SU-DHL-6 (cell line): ENCODE data around the gene SBSN.

ENCODE experiments used
- H2AFZ ChIP-seq: fragments of 200-600 bp; sonication (generic); 2 replicates; pipeline ENCODE4 v1.6.1; 2014; ENCODE audit warnings: low read depth, mild to moderate bottlenecking, moderate library complexity, mixed read lengths, antibody characterized with exemption, low read length; ENCODE audit not compliant: severe bottlenecking
- H3F3A ChIP-seq: fragments of 200-600 bp; shearing (Covaris generic); 2 replicates; pipeline ENCODE4 v1.6.0; 2016; ENCODE audit warnings: antibody characterized with exemption, mild to moderate bottlenecking; ENCODE audit not compliant: insufficient read depth
- H3K27ac ChIP-seq: fragments of 200-600 bp; sonication (generic); 2 replicates; pipeline ENCODE4 v1.5.1; 2016; ENCODE audit warnings: low read depth, mild to moderate bottlenecking, low read length, moderate library complexity, mixed read lengths
- H3K27me3 ChIP-seq: fragments of 200-600 bp; sonication (generic), shearing (Covaris generic); 2 replicates; pipeline ENCODE4 v1.6.0; 2014; ENCODE audit warnings: mild to moderate bottlenecking, low read length
- H3K36me3 ChIP-seq: fragments of 200-600 bp; sonication (generic); 2 replicates; pipeline ENCODE4 v1.6.1; 2014; ENCODE audit warnings: mild to moderate bottlenecking, low read length, mixed read lengths
- H3K4me2 ChIP-seq: fragments of 300-600, 200-600 bp; shearing (Covaris generic), sonication (generic); 2 replicates; pipeline ENCODE4 v1.6.0; 2014; ENCODE audit warnings: low read length, low read depth, mild to moderate bottlenecking; ENCODE audit not compliant: poor library complexity, severe bottlenecking
- H3K4me3 ChIP-seq: fragments of 200-600 bp; sonication (generic); 2 replicates; pipeline ENCODE4 v1.5.1; 2014; ENCODE audit warnings: antibody characterized with exemption, low read length, mild to moderate bottlenecking, mixed read lengths; ENCODE audit not compliant: insufficient read depth, poor library complexity, severe bottlenecking
- H3K79me2 ChIP-seq: fragments of 200-600 bp; sonication (generic); 2 replicates; pipeline ENCODE4 v1.6.1; 2014; ENCODE audit warnings: mild to moderate bottlenecking, low read length, moderate library complexity; ENCODE audit not compliant: insufficient read depth
- H3K9ac ChIP-seq: fragments of 200-600 bp; sonication (generic); 2 replicates; pipeline ENCODE4 v1.7.0; 2014; ENCODE audit warnings: mild to moderate bottlenecking, low read length
- H3K9me2 ChIP-seq: fragments of 200-600 bp; sonication (generic); replicated peaks from 2 replicates; pipeline ENCODE4 v1.6.1; 2014; ENCODE audit warnings: low read length; ENCODE audit not compliant: insufficient read depth
- H3K9me3 ChIP-seq: fragments of 200-600 bp; sonication (generic); 2 replicates; pipeline ENCODE4 v1.6.1; 2014; ENCODE audit warnings: low read length, mixed read lengths; ENCODE audit not compliant: insufficient read depth
- H4K20me1 ChIP-seq: fragments of 200-600 bp; sonication (generic); 2 replicates; pipeline ENCODE4 v1.6.1; 2014; ENCODE audit warnings: low read depth, mild to moderate bottlenecking, antibody characterized with exemption, low read length, moderate library complexity, mixed read lengths
- EZH2phosphoT487 ChIP-seq: fragments of 200-600 bp; sonication (generic), shearing (Covaris generic); conservative IDR thresholded peaks from 2 replicates; pipeline ENCODE4 v1.6.1; 2018; ENCODE audit warnings: mild to moderate bottlenecking, antibody characterized with exemption, low read length, moderate library complexity, mixed read lengths
- TF ChIP-seq, protein P1 (sequence below): fragments of 200-600 bp; sonication (generic); IDR thresholded peaks from one replicate; pipeline ENCODE4 v1.5.1; 2017; ENCODE audit warnings: antibody characterized with exemption, mild to moderate bottlenecking, low read length, moderate library complexity; ENCODE audit not compliant: insufficient read depth, poor library complexity, severe bottlenecking

The SBSN gene

DNA sequence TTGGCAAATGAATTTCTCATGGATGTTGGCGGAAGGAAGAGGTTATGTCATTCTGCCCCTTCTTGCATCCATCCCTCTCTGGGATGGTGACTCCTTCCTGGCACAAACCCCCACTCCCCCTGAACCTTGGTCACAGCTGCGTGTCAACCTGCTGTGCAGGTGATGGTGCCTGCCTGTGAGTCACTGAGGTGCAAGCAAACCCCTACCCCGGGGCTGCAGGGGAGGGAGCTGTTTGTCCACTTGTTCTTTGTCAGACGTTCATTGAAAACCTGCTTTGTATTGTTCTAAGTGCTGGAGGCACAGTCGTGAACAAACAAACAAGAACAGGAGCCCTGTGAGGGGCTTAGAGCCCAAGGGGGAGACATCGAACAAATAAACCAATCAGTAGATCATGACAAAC, 3.2 kb upstream of the SBSN start:
- H3K79me2 ChIP-seq, result no peaks in the 10 kb centered on the region
- H3F3A ChIP-seq, result no peaks in the 10 kb centered on the region
- no peaks in the 10 kb centered on the region for H3K9me2 ChIP-seq
- TF ChIP-seq EZH2phosphoT487, result no peak
- TF ChIP-seq, protein P1, sequence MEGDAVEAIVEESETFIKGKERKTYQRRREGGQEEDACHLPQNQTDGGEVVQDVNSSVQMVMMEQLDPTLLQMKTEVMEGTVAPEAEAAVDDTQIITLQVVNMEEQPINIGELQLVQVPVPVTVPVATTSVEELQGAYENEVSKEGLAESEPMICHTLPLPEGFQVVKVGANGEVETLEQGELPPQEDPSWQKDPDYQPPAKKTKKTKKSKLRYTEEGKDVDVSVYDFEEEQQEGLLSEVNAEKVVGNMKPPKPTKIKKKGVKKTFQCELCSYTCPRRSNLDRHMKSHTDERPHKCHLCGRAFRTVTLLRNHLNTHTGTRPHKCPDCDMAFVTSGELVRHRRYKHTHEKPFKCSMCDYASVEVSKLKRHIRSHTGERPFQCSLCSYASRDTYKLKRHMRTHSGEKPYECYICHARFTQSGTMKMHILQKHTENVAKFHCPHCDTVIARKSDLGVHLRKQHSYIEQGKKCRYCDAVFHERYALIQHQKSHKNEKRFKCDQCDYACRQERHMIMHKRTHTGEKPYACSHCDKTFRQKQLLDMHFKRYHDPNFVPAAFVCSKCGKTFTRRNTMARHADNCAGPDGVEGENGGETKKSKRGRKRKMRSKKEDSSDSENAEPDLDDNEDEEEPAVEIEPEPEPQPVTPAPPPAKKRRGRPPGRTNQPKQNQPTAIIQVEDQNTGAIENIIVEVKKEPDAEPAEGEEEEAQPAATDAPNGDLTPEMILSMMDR, result no peak
- no peaks in the 10 kb centered on the region for H3K36me3 ChIP-seq
- no peaks in the 10 kb centered on the region for H3K9me3 ChIP-seq
- H3K27me3 ChIP-seq, result no peaks in the 10 kb centered on the region
- no peak overlapping the region for H3K4me2 ChIP-seq
- no peak overlapping the region for H3K9ac ChIP-seq
- H2AFZ ChIP-seq, result no peak overlapping the region
- H3K27ac ChIP-seq, result no peak overlapping the region
- H4K20me1 ChIP-seq, result no peaks in the 10 kb centered on the region
- no peak overlapping the region for H3K4me3 ChIP-seq

DNA sequence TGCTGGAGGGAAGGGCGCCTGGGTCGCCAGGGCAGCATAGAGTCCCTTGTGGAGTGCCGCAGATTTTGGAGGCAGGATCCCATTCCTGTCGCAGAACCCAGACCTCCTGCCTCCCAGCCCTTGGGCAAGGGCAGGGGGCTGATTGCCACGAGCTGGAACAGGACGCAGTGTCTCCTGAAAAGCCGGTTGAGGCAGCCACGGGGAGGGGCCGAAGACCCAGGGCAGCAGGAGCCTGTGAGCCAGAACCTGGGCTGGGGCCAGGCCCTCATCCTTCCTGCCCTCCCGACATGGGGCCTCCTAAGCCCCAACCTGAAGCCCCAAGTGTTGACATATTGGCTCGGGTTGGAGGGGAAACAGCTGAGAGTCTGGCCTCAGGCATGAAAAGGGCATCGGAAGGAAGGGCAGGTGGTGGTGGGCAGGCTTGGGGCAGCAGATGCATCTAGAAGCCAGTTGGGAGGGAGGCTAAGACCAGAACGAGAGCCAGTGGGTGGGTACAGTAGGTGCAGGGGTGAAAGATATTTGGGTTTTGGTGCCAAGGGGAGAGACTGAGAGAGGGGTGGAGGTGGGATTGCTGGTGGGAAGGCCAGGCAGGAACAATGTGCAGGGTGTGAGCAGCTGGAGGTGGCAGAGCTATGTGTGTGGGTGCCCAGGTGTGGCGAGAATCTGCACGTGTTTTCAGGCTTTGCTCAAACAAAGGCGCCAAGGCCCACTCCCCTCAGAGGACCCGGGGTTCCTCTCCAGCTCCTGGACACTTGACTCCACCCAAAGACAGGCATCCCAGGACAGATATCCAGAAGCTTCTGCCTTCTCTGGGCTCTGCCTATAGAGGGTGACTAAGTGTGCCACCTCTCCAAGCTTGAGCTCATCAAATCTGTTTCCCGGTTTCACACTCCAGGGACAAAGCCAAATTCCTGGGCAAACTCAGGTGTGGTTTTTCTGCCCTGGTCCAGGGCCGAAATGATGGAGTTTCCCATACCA, 1.4 kb upstream of the SBSN start:
- H2AFZ ChIP-seq, result no peak overlapping the region
- no peak overlapping the region for H3K4me3 ChIP-seq
- H3K4me2 ChIP-seq, result no peak overlapping the region
- no peaks in the 10 kb centered on the region for H3K9me3 ChIP-seq
- no peaks in the 10 kb centered on the region for H3K36me3 ChIP-seq
- TF ChIP-seq, protein P1, result no peak
- TF ChIP-seq EZH2phosphoT487, result no peak
- H3K79me2 ChIP-seq, result no peaks in the 10 kb centered on the region
- no peak overlapping the region for H3K27ac ChIP-seq
- no peaks in the 10 kb centered on the region for H3F3A ChIP-seq
- no peaks in the 10 kb centered on the region for H3K27me3 ChIP-seq
- no peak overlapping the region for H3K9ac ChIP-seq
- no peaks in the 10 kb centered on the region for H4K20me1 ChIP-seq
- H3K9me2 ChIP-seq, result no peaks in the 10 kb centered on the region

DNA sequence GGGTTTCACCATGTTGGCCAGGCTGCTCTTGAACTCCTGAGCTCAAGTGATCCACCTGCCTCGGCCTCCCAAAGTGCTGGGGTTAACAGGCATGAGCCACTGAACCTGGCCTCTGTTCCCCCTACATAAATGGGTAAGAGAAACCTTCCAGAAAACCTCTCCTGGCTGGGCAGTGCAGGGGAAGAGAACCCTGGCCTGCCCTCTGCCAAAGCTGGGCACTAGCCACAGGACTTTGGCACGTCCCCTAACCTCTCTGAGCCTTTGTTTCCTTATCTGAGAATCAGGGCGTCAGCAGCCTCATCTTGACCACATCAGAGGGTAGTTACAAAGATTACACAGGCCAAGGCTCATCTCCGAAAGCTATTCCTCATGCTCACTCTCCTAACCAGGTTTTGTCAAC, 2.2 kb downstream of the SBSN start:
- Histone ChIP-seq H3K79me2 (no peaks in the 10 kb centered on the region), H3K27me3 (no peaks in the 10 kb centered on the region), H3K27ac (no peak overlapping the region), H3K9ac (no peak overlapping the region), H3K4me3 (no peak overlapping the region), H2AFZ (no peak overlapping the region), H3K9me2 (no peaks in the 10 kb centered on the region), H3K9me3 (no peaks in the 10 kb centered on the region), H3K4me2 (no peak overlapping the region), H3K36me3 (no peaks in the 10 kb centered on the region), H4K20me1 (no peaks in the 10 kb centered on the region), H3F3A (no peaks in the 10 kb centered on the region)
- TF ChIP-seq, protein P1, result no peak
- TF ChIP-seq EZH2phosphoT487, result no peak
